Small intestine (tissue), 7 donors: ENCODE results near the gene SSTR3. TPM values are rescaled to one million over a fixed set of nuclear protein-coding genes. Genes with fewer than 3 reads are reported as not detected.
A peak's percentile ranks its signal among the peaks of the same experiment; 100 is the strongest.

Experiments
- DNase-seq, 2 donors: peaks; one replicate each; pipeline versions ENCODE4 v3.0.0 to v3.0.0-alpha.2; 2013
- FAIRE-seq: peaks from 2 replicates; lab custom pipeline; 2012; peaks lifted over from hg19 to GRCh38; lab: Jason Lieb, UNC
- H3K27ac ChIP-seq, 3 donors: one replicate each; pipeline ENCODE4 v1.5.1; 2013; ENCODE audit warnings: low read length in 2 of 3, mild to moderate bottlenecking in 2 of 3, control low read depth in 1 of 3, inconsistent platforms in 1 of 3, low read depth in 1 of 3, moderate library complexity in 1 of 3
- H3K27me3 ChIP-seq, 3 donors: one replicate each; pipeline ENCODE4 v1.6.1; 2013; ENCODE audit warnings: low read length in 3 of 3, inconsistent platforms in 1 of 3; ENCODE audit not compliant: control insufficient read depth in 3 of 3, insufficient read depth in 3 of 3
- H3K36me3 ChIP-seq, 3 donors: one replicate each; pipeline ENCODE4 v1.6.1; 2013; ENCODE audit warnings: low read length in 3 of 3, inconsistent platforms in 1 of 3, low read depth in 1 of 3, mild to moderate bottlenecking in 1 of 3, moderate library complexity in 1 of 3; ENCODE audit not compliant: control insufficient read depth in 3 of 3, insufficient read depth in 2 of 3
- H3K4me1 ChIP-seq, 3 donors: one replicate each; pipeline ENCODE4 v1.6.1; 2013; ENCODE audit warnings: low read length in 2 of 3, inconsistent platforms in 1 of 3, low read depth in 1 of 3, mild to moderate bottlenecking in 1 of 3, moderate library complexity in 1 of 3; ENCODE audit not compliant: control insufficient read depth in 3 of 3, insufficient read depth in 2 of 3
- H3K4me3 ChIP-seq, 3 donors: one replicate each; pipeline ENCODE4 v1.5.1; 2013; ENCODE audit warnings: low read length in 3 of 3, control low read depth in 1 of 3, inconsistent platforms in 1 of 3, low read depth in 1 of 3, mild to moderate bottlenecking in 1 of 3, moderate library complexity in 1 of 3
- H3K9me3 ChIP-seq, 2 donors: one replicate each; pipeline ENCODE4 v1.6.1; 2013; ENCODE audit warnings: low read depth in 1 of 2, low read length in 1 of 2; ENCODE audit not compliant: control insufficient read depth in 2 of 2, insufficient read depth in 1 of 2
- WGBS, 3 donors: extraction: QIAGEN DNeasy Blood & Tissue Kit; methylation state at CpG; one replicate each; pipeline ENCODE4 v1.1.7; 2013; 5-methylcytosine and 5-hydroxymethylcytosine counted together
- polyA plus RNA-seq, 4 donors: library from polyadenylated mRNA; stranded (reverse) in 3 of 4; unstranded in 1 of 4; fragments of 200-250 nt in 3 of 4; fragments of 120-200 nt in 1 of 4; gene quantifications; one replicate each; pipeline versions ENCODE4 v1.2.1 to v1.2.3, GENCODE V29; 2013
- donor health status: healthy with polysubstance abuse.
- donor health status: control.
- donor health status: control.
- donor health status: Bipolar disorder and iron deficiency.
- donor health status: healthy.

The SSTR3 gene
- polyA plus RNA-seq, 4 donors, result 0.09 to 0.49 TPM; not detected in 2

GRCh38 chr22:37185646-37186227 lies 26.5 kb downstream of the SSTR3 start:
- no peak for DNase-seq

GRCh38 chr22:37184816-37185541 lies 27.3 kb downstream of the SSTR3 start:
- no peaks in the 10 kb centered on the region for H3K27me3 ChIP-seq
- no peak for DNase-seq
- no peaks in the 10 kb centered on the region for H3K9me3 ChIP-seq
- FAIRE-seq, result no peak
- WGBS, 3 donors, result 89 to 92% (median 91%) methylated on average over 18 of the region's 18 CpGs
- peaks cover 0 to 34% (median 11%) of the 10 kb centered on the region in 3 donors for H3K4me1 ChIP-seq
- H3K36me3 ChIP-seq, result peaks cover 0 to 29% (median 0%) of the 10 kb centered on the region in 3 donors
- H3K27ac ChIP-seq, result no peak overlapping the region
- H3K4me3 ChIP-seq, result no peak overlapping the region

More at GRCh38 chr22:37185646-37186227, 26.5 kb downstream of the SSTR3 start:
- no peak overlapping the region for H3K4me3 ChIP-seq
- peak overlapping the region in 1 of 3 donors; percentile 30 for H3K27ac ChIP-seq
- no peak for FAIRE-seq
- H3K27me3 ChIP-seq, result no peaks in the 10 kb centered on the region
- H3K4me1 ChIP-seq, result peaks cover 0 to 35% (median 11%) of the 10 kb centered on the region in 3 donors
- peaks cover 0 to 29% (median 0%) of the 10 kb centered on the region in 3 donors for H3K36me3 ChIP-seq
- no peaks in the 10 kb centered on the region for H3K9me3 ChIP-seq
- 59 to 75% (median 69%) methylated on average over 13 of the region's 13 CpGs for WGBS, 3 donors

- H3K9me3 ChIP-seq, result no peaks in the 10 kb centered on the region
- 91 to 95% (median 93%) methylated on average over 12 of the region's 12 CpGs for WGBS, 3 donors
- H3K27me3 ChIP-seq, result no peaks in the 10 kb centered on the region
- H3K4me3 ChIP-seq, result no peak overlapping the region
- H3K36me3 ChIP-seq, result peaks cover 0 to 33% (median 0%) of the 10 kb centered on the region in 3 donors
- H3K4me1 ChIP-seq, result peaks cover 3 to 35% (median 11%) of the 10 kb centered on the region in 3 donors
- no peak overlapping the region for H3K27ac ChIP-seq
- FAIRE-seq (no peak), DNase-seq (no peak)
Observed at GRCh38 chr22:37184380-37184755, 27.9 kb downstream of the SSTR3 start.

GRCh38 chr22:37183432-37184379 lies 28.6 kb downstream of the SSTR3 start:
- H3K27me3 ChIP-seq, result no peaks in the 10 kb centered on the region
- H3K4me3 ChIP-seq, result no peak overlapping the region
- peaks cover 0 to 33% (median 0%) of the 10 kb centered on the region in 3 donors for H3K36me3 ChIP-seq
- WGBS, 3 donors, result 79 to 81% (median 80%) methylated on average over 17 of the region's 17 CpGs
- no peaks in the 10 kb centered on the region for H3K9me3 ChIP-seq
- H3K27ac ChIP-seq, result no peak overlapping the region
- H3K4me1 ChIP-seq, result peaks cover 4 to 32% (median 11%) of the 10 kb centered on the region in 3 donors
- DNase-seq (no peak), FAIRE-seq (no peak)

- no peaks in the 10 kb centered on the region for H3K27me3 ChIP-seq
- peaks cover 0 to 33% (median 0%) of the 10 kb centered on the region in 3 donors for H3K36me3 ChIP-seq
- WGBS, 3 donors, result 79 to 88% (median 82%) methylated on average over 3 of the region's 3 CpGs
- H3K4me3 ChIP-seq, result no peak overlapping the region
- no peak for DNase-seq
- FAIRE-seq, result no peak
- H3K27ac ChIP-seq, result no peak overlapping the region
- H3K9me3 ChIP-seq, result no peaks in the 10 kb centered on the region
- H3K4me1 ChIP-seq, result peaks cover 10 to 33% (median 14%) of the 10 kb centered on the region in 3 donors
Observed at GRCh38 chr22:37182949-37183245, 29.4 kb downstream of the SSTR3 start.

- H3K4me3 ChIP-seq, result no peak overlapping the region
- H3K36me3 ChIP-seq, result peaks cover 0 to 33% (median 0%) of the 10 kb centered on the region in 3 donors
- H3K9me3 ChIP-seq, result no peaks in the 10 kb centered on the region
- peaks cover 12 to 32% (median 15%) of the 10 kb centered on the region in 3 donors for H3K4me1 ChIP-seq
- H3K27me3 ChIP-seq, result no peaks in the 10 kb centered on the region
- no peak overlapping the region for H3K27ac ChIP-seq
- 83 to 90% (median 89%) methylated on average over 37 of the region's 37 CpGs for WGBS, 3 donors
- no peak for DNase-seq
- FAIRE-seq, result no peak
Observed at GRCh38 chr22:37182101-37182948, 30.0 kb downstream of the SSTR3 start.

- no peaks in the 10 kb centered on the region for H3K9me3 ChIP-seq
- no peak overlapping the region for H3K4me3 ChIP-seq
- no peak for DNase-seq
- peaks cover 7 to 31% (median 15%) of the 10 kb centered on the region in 3 donors for H3K4me1 ChIP-seq
- FAIRE-seq, result no peak
- WGBS, 3 donors, result 78 to 85% (median 81%) methylated on average over 4 of the region's 4 CpGs
- H3K36me3 ChIP-seq, result peaks cover 0 to 33% (median 0%) of the 10 kb centered on the region in 3 donors
- no peak overlapping the region for H3K27ac ChIP-seq
- no peaks in the 10 kb centered on the region for H3K27me3 ChIP-seq
Observed at GRCh38 chr22:37181681-37182080, 30.6 kb downstream of the SSTR3 start.
